GM19328 (cell line): ENCODE results near the gene OSGEP.
"Not testable (repeated sequence)": the region's sequence is repeated elsewhere in the genome, so short reads cannot be mapped to it uniquely, and the experiment has no call there.

Experiments used
- ATAC-seq: cut with Tn5 transposase; IDR thresholded peaks from one replicate; pipeline ENCODE4 v1.9.1; 2021; ENCODE audit warnings: mild to moderate bottlenecking, moderate library complexity; ENCODE audit not compliant: unreplicated experiment

The OSGEP gene

GRCh38 chr14:20470603-20470901 lies 15.9 kb upstream of the OSGEP start:
- no peak for ATAC-seq

- ATAC-seq: peak; percentile 28
Measured at GRCh38 chr14:20469890-20470602, 15.4 kb upstream of the OSGEP start.

DNA sequence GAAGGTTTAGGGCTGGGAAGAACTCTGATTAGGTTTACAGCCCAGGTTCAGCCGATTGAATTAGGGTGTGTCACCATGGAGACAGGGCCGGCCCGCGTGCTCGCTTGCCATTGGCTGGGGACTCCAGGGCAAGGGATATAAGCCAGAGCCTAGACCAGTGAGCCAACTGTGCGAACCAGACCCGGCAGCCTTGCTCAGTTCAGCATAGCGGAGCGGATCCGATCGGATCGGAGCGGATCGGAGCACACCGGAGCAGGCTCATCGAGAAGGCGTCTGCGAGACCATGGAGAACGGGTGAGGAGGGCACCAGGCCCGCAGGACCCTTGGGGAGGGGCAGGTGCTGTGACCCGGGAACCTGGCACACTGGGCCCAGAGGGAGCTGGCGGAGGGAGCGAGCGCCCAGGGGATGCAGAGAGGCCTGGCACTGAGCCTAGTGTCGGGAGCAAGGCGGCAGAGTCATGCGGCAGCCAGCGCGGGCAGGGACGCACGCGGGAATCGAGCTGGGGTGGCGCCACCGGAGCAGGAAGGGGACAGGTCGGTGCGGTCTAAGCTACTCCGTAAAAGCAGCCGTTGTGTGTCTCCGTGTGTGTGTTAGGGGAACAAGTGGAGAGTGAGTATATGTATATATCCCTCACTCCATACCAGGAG lies 14.8 kb upstream of the OSGEP start, which contains the start of gene PNP:
Gene PNP (plus strand): TSS at position 165 of the 648 bp plus-strand sequence. CDS start 119 bp downstream, at position 284.
- ATAC-seq: peak; percentile 95

DNA sequence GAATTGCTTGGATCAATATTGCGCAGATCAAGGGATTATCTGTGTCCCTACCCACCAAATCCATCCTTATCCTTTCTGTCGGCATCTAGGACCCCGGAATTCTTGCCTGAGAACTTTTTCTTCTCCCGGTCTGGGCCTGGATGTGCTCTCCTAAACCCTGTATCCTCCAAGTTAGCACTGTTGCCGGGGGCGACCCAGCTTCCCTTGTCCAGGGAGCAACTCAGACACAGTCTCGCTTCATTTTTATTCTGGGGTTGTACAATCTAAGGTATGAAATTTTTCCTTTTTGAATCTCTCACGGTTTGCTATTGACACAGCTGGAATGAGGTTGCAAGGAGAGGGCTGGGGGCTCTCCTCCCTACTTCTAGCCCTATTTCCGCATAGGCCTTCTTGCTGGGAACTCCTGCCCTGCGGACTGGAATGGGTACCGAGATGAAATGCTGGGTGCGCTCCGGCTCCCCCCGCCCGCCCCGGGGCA lies 14.2 kb upstream of the OSGEP start:
- no peak for ATAC-seq

- peak; percentile 95 for ATAC-seq
Measured at GRCh38 chr14:20461225-20462141, 6.9 kb upstream of the OSGEP start, which contains the start of gene PIP4P1. Gene PIP4P1 (minus strand): TSS chr14:20461434. CDS start chr14:20461325, 109 bp downstream.

GRCh38 chr14:20460458-20461224 lies 6.0 kb upstream of the OSGEP start:
- ATAC-seq: no peak

GRCh38 chr14:20458031-20458789 lies 3.6 kb upstream of the OSGEP start:
- no peak for ATAC-seq

DNA sequence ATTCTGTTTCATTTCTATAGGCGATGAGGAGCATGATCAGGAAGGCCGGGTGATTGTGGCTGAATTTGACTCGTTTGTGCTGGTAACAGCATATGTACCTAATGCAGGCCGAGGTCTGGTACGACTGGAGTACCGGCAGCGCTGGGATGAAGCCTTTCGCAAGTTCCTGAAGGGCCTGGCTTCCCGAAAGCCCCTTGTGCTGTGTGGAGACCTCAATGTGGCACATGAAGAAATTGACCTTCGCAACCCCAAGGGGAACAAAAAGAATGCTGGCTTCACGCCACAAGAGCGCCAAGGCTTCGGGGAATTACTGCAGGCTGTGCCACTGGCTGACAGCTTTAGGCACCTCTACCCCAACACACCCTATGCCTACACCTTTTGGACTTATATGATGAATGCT lies 2.4 kb upstream of the OSGEP start:
- ATAC-seq: no peak

DNA sequence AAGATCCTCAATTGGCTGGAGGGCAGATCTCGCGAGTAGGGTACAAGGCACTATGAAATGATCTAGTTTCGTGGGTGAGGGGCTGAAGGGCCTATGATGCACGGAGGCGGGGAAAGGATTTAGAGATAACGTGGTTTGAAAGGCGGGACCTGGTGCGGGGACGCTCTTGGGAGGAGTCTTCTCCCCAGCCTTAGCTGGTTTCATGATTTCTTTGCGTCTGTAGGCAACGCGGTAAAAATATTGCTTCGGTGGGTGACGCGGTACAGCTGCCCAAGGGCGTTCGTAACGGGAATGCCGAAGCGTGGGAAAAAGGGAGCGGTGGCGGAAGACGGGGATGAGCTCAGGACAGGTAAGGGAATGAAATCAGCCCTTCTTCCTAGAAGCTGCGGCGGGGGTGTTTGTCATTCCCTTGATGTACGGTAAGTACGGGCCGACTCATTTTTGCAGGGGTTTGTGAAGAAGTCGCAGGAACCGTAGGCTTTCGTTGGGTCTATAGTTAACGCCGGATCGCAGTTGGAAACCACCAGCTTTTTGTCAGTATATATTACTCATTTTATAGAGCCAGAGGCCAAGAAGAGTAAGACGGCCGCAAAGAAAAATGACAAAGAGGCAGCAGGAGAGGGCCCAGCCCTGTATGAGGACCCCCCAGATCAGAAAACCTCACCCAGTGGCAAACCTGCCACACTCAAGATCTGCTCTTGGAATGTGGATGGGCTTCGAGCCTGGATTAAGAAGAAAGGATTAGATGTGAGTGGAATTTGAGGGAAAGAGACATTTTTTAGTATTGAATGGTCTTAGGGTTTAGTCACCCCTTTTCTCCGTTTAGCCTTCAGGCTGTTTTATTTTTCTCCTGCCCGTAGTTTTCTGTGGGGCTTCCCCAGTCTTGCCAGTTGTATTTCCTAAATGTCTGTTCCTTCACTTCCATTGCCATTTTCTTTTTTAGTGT lies 1.0 kb upstream of the OSGEP start:
- peak; percentile 46 for ATAC-seq

DNA sequence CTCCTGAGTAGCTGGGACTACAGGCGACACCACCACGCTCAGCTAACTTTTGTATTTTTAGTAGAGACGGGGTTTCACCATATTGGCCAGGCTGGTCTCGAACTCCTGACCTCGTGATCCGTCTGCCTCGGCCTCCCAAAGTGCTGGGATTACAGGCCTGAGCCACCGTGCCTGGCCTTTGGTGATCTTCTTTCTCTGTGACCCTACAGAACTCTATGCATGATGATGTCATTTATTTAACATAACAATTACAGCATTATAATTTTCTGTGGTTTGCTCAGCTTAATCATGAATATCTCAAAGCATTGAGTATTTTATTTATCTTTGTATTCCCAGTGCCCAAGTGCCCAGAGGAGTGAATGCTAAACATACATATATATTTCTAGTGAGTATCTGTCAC lies 1.8 kb downstream of the OSGEP start:
- not testable (repeated sequence) for ATAC-seq

DNA sequence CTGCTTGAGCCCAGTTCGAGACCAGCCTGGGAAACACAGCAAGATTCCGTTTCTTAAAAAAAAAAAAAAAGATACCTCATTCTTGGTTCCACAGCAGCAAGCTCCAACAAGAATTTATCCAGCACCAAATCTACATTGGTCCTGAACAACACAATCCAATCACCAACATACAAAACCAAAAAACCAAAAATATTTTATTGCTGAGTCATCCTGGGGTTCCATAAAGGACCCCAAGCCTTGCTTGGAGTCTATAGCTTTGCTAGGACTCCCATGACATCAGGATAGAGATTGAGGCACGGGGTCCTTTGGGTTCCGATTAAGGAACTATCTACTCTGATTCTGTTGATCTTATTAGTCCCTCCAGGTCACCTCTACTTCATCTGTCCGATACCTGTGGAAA lies 7.7 kb downstream of the OSGEP start:
- no peak for ATAC-seq

DNA sequence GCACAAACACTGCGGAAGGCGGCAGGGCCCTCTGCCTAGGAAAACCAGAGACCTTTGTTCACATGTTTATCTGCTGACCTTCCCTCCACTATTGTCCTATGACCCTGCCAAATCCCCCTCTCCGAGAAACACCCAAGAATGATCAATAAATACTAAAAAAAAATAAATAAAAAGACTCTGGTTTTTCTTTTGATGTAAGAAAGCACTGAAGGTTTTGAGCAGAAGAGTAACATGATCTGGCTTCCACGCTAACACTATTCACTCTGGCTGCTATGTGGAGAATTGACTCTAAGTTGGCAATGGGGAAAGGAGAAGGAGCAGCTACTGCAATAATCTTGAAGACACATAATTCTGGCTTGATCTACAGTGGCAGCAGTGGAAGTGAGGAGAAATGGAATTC lies 11.0 kb downstream of the OSGEP start:
- ATAC-seq: not testable (repeated sequence)

DNA sequence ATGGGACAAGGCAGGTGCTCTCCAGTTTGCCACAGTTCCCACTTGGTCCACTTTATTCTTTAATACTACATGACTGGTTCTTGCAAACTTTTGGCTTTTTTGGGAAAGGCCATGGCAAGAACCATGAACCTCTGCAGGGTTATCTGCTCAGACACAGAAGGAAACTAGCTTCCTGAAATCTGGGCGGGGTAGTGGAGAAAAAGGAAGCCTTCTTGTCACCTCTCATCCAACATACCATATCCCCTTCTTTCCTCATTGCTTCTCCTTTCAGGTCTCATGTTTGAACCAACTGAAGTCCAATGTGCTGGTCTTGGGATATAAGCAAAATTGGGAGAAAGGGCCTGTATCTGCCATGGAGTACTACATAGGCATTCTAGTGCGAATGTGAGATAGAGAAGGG lies 13.2 kb downstream of the OSGEP start:
- no peak for ATAC-seq

DNA sequence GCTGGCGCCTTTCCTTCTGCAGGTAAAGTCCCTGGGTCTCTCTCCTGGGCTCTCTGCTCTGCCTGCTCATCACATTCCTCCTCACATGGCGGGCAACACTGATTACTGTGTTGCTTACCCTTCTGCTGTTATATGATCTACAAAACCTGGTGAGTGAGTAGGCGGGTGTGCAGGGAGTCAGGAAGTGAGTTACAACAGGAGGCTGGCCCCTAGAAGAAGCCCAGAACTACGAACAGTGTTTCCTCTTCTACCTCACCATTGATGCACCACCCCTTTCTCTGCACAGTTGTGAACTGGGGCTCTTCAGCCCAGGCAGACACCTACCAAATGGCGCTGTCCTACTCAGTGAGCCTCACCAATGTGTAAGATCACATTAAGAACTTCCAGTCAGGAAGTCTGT lies 13.7 kb downstream of the OSGEP start:
- no peak for ATAC-seq

DNA sequence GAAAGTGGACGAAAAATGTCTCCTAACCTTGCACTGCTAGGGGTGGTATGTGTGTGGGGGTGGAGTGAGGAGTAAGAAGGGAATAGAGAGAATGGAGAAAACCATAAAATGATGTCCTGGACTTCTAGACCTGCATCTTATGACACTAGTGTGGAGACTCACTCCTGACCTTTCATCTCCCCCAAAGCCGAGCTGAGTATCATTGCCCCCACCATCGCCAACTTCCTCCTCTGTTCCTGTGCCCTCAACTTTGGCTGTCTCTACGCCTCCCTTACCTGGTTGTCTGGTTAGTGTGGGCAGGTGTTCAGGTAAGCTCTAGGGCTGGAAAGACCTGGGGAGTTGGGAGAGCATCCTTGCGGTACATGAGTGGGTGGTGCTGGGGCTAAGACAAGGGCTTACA lies 14.1 kb downstream of the OSGEP start:
- no peak for ATAC-seq

DNA sequence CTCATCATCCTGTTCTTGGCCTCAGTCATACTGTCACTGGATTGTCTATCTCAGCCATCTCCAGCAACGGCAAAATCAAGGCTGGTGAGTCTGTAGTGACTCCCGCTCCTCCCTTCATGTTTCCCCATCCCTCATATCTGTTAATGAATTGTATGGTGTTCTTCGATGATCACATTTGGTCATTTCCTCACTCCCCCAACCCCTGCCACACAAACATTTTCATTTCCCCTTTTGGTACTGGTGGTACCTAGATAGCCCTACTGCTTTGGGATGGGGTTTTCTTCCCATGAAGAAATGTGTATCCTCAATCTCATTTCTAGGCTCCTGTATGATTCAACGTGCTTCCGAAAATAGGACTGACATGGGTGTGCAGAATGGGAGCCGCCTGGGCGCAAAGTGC lies 15.9 kb downstream of the OSGEP start:
- no peak for ATAC-seq

DNA sequence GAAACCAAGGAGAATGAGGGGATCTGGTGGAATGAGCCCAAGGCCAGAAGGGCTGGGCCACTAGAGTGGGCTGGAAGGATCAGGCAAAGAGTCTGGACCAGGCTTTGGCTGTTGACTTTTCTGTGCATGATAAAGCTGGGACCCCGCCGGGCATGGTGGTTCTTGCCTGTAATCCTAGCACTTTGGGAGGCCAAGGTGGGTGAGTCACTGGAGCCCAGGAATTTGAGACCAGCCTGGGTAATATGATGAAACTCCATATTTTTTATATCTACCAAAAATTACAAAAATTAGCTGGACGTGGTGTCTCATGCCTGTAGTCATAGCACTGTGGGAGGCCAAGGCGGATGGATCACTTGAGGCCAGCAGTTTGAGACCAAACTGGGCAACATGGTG lies 18.3 kb downstream of the OSGEP start:
- ATAC-seq: no peak

GRCh38 chr14:20435582-20436362 lies 18.8 kb downstream of the OSGEP start, which contains the start of gene KLHL33:
Gene KLHL33 (minus strand): TSS chr14:20436166. CDS start chr14:20435811, 355 bp downstream.
- no peak for ATAC-seq
